WTC11 (cell line): ENCODE results near the gene UCK2. TPM values are rescaled to one million over a fixed set of nuclear protein-coding genes. Genes with fewer than 3 reads are reported as not detected.
A peak's percentile ranks its signal among the peaks of the same experiment; 100 is the strongest.

Experiments
- ATAC-seq: fragments of 200-7000 bp; cut with Tn5 transposase; 2 replicates; pipeline ENCODE4 v1.10.0; 2021; ENCODE audit warnings: mild to moderate bottlenecking, moderate library complexity
- CTCF ChIA-PET: fragments of 300-600 bp; sonication (Branson Sonifier 250); formaldehyde crosslinking; loops from one replicate; lab custom pipeline; 2021; ENCODE audit warnings: antibody characterized with exemption; lab: Charles Lee
- POLR2A ChIA-PET: fragments of 350-600 bp; sonication (Branson Sonifier 250); formaldehyde crosslinking; loops from one replicate; lab custom pipeline; 2021; ENCODE audit warnings: antibody characterized with exemption; lab: Charles Lee
- DNase-seq: peaks from one replicate; pipeline ENCODE4 v3.0.0; 2021; ENCODE audit warnings: low spot score
- H3K27ac Mint-ChIP-seq: 2 replicates; pipeline ENCODE4 v1.8.0; 2021; ENCODE audit warnings: mixed read lengths
- H3K27me3 Mint-ChIP-seq: 2 replicates; pipeline ENCODE4 v1.8.0; 2021; ENCODE audit warnings: low read depth, mild to moderate bottlenecking, moderate library complexity, mixed read lengths
- H3K36me3 Mint-ChIP-seq: 2 replicates; pipeline ENCODE4 v1.8.0; 2021; ENCODE audit warnings: mixed read lengths
- H3K4me1 Mint-ChIP-seq: 2 replicates; pipeline ENCODE4 v1.8.0; 2022; ENCODE audit warnings: mixed read lengths
- H3K4me3 Mint-ChIP-seq: 2 replicates; pipeline ENCODE4 v1.8.0; 2021; ENCODE audit warnings: mild to moderate bottlenecking, moderate library complexity, mixed read lengths
- H3K9me3 Mint-ChIP-seq: 2 replicates; pipeline ENCODE4 v1.8.0; 2021; ENCODE audit warnings: mixed read lengths
- CTCF ChIP-seq: fragments of 200-600 bp; IDR thresholded peaks from 2 replicates; pipeline ENCODE4 v1.8.0; 2022; ENCODE audit warnings: antibody characterized with exemption
- E2F5 ChIP-seq: sonication (generic); formaldehyde crosslinking; IDR thresholded peaks from 2 replicates; pipeline ENCODE4 v1.8.1; 2022; ENCODE audit warnings: mild to moderate bottlenecking, moderate library complexity, missing genetic modification reagents
- FOXJ3 ChIP-seq: sonication (generic); formaldehyde crosslinking; IDR thresholded peaks from 2 replicates; pipeline ENCODE4 v1.9.0; 2021; ENCODE audit warnings: missing genetic modification reagents, mild to moderate bottlenecking, borderline replicate concordance
- PRRX2 ChIP-seq: fragments of 250-450 bp; sonication (Bioruptor Pico); IDR thresholded peaks from 2 replicates; pipeline ENCODE4 v1.8.0; 2021; ENCODE audit warnings: mild to moderate bottlenecking
- SMAD4 ChIP-seq: sonication (generic); formaldehyde crosslinking; IDR thresholded peaks from 2 replicates; pipeline ENCODE4 v1.8.0; 2022; ENCODE audit warnings: mild to moderate bottlenecking, missing genetic modification reagents
- TEAD1 ChIP-seq: sonication (generic); formaldehyde crosslinking; IDR thresholded peaks from 2 replicates; pipeline ENCODE4 v1.8.0; 2022; ENCODE audit warnings: mild to moderate bottlenecking, missing genetic modification reagents
- ZBTB43 ChIP-seq: sonication (generic); formaldehyde crosslinking; IDR thresholded peaks from 2 replicates; pipeline ENCODE4 v1.8.1; 2023; ENCODE audit warnings: mild to moderate bottlenecking, missing genetic modification reagents
- ZNF317 ChIP-seq: sonication (generic); formaldehyde crosslinking; IDR thresholded peaks from 2 replicates; pipeline ENCODE4 v1.8.1; 2023; ENCODE audit warnings: low read depth, mild to moderate bottlenecking, moderate library complexity, missing genetic modification reagents, borderline replicate concordance
- total RNA-seq: library from RNA; stranded (reverse); gene quantifications from 3 replicates; pipeline ENCODE4 v1.2.3, GENCODE V29; 2021
- TF ChIP-seq, protein P1 (sequence below): fragments of 250-450 bp; sonication (Bioruptor Pico); IDR thresholded peaks from 2 replicates; pipeline ENCODE4 v1.8.0; 2021; ENCODE audit warnings: mild to moderate bottlenecking
- TF ChIP-seq, protein P2 (sequence below): sonication (generic); formaldehyde crosslinking; IDR thresholded peaks from 2 replicates; pipeline ENCODE4 v1.8.0; 2022; ENCODE audit warnings: mild to moderate bottlenecking, missing genetic modification reagents
- TF ChIP-seq, protein P3 (sequence below): fragments of 250-450 bp; sonication (Bioruptor Pico); IDR thresholded peaks from 2 replicates; pipeline ENCODE4 v2.1.2; 2022; ENCODE audit warnings: mild to moderate bottlenecking, moderate library complexity
- TF ChIP-seq, protein P4 (sequence below): sonication (generic); formaldehyde crosslinking; IDR thresholded peaks from 2 replicates; pipeline ENCODE4 v1.8.1; 2022; ENCODE audit warnings: low read depth, mild to moderate bottlenecking, moderate library complexity, missing genetic modification reagents, borderline replicate concordance
- TF ChIP-seq, protein P5 (sequence below): fragments of 250-450 bp; sonication (Bioruptor Pico); IDR thresholded peaks from 2 replicates; pipeline ENCODE4 v1.9.0; 2021; ENCODE audit warnings: mild to moderate bottlenecking

UCK2 gene
- total RNA-seq, 1 experiment from 2014 or later, result 85.7 TPM

GRCh38 chr1:165886983-165887382 is 59.6 kb downstream of the UCK2 start:
- no peak for DNase-seq
- ChIA-PET CTCF (interaction anchor here (1.2 kb wide), 1 partner anchor 15 kb away, joined by 3 read pairs; no protein-coding TSS in a partner anchor), POLR2A (no interaction called here)
- TF ChIP-seq PRRX2 (no peak), E2F5 (CRISPR knock-in tag) (no peak), ZBTB43 (CRISPR knock-in tag) (no peak), ZNF317 (CRISPR knock-in tag) (no peak), TEAD1 (CRISPR knock-in tag) (no peak), CTCF (no peak), FOXJ3 (CRISPR knock-in tag) (no peak)
- TF ChIP-seq, protein P1, sequence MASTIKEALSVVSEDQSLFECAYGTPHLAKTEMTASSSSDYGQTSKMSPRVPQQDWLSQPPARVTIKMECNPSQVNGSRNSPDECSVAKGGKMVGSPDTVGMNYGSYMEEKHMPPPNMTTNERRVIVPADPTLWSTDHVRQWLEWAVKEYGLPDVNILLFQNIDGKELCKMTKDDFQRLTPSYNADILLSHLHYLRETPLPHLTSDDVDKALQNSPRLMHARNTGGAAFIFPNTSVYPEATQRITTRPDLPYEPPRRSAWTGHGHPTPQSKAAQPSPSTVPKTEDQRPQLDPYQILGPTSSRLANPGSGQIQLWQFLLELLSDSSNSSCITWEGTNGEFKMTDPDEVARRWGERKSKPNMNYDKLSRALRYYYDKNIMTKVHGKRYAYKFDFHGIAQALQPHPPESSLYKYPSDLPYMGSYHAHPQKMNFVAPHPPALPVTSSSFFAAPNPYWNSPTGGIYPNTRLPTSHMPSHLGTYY (CRISPR knock-in tag), result no peak
- TF ChIP-seq, protein P2, sequence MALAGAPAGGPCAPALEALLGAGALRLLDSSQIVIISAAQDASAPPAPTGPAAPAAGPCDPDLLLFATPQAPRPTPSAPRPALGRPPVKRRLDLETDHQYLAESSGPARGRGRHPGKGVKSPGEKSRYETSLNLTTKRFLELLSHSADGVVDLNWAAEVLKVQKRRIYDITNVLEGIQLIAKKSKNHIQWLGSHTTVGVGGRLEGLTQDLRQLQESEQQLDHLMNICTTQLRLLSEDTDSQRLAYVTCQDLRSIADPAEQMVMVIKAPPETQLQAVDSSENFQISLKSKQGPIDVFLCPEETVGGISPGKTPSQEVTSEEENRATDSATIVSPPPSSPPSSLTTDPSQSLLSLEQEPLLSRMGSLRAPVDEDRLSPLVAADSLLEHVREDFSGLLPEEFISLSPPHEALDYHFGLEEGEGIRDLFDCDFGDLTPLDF (CRISPR knock-in tag), result no peak
- TF ChIP-seq, protein P3, sequence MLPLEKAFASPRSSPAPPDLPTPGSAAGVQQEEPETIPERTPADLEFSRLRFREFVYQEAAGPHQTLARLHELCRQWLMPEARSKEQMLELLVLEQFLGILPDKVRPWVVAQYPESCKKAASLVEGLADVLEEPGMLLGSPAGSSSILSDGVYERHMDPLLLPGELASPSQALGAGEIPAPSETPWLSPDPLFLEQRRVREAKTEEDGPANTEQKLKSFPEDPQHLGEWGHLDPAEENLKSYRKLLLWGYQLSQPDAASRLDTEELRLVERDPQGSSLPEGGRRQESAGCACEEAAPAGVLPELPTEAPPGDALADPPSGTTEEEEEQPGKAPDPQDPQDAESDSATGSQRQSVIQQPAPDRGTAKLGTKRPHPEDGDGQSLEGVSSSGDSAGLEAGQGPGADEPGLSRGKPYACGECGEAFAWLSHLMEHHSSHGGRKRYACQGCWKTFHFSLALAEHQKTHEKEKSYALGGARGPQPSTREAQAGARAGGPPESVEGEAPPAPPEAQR (CRISPR knock-in tag), result no peak
- TF ChIP-seq, protein P4, sequence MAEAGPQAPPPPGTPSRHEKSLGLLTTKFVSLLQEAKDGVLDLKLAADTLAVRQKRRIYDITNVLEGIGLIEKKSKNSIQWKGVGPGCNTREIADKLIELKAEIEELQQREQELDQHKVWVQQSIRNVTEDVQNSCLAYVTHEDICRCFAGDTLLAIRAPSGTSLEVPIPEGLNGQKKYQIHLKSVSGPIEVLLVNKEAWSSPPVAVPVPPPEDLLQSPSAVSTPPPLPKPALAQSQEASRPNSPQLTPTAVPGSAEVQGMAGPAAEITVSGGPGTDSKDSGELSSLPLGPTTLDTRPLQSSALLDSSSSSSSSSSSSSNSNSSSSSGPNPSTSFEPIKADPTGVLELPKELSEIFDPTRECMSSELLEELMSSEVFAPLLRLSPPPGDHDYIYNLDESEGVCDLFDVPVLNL, result no peak
- TF ChIP-seq, all 79 proteins: peak for 0
- H3K27me3 Mint-ChIP-seq, result no peaks in the 10 kb centered on the region
- ATAC-seq, result no peak
- H3K4me3 Mint-ChIP-seq, result no peak overlapping the region
- peaks cover 23% of the 10 kb centered on the region for H3K36me3 Mint-ChIP-seq
- peaks cover 43% of the 10 kb centered on the region for H3K4me1 Mint-ChIP-seq
- peak overlapping the region; percentile 83 for H3K27ac Mint-ChIP-seq
- peaks cover 7% of the 10 kb centered on the region for H3K9me3 Mint-ChIP-seq

GRCh38 chr1:165887877-165888551 is 60.6 kb downstream of the UCK2 start:
- DNase-seq (no peak), ATAC-seq (no peak)
- CTCF ChIA-PET, result no interaction called here
- Mint-ChIP-seq H3K27ac (no peak overlapping the region; the same call in 1 of the 2 replicates), H3K4me3 (no peak overlapping the region), H3K9me3 (peaks cover 7% of the 10 kb centered on the region), H3K36me3 (peaks cover 33% of the 10 kb centered on the region), H3K27me3 (no peaks in the 10 kb centered on the region), H3K4me1 (peaks cover 33% of the 10 kb centered on the region)
- TF ChIP-seq, protein P3 (CRISPR knock-in tag), result no peak
- no peak for TF ChIP-seq SMAD4 (CRISPR knock-in tag)
- TF ChIP-seq, protein P5, sequence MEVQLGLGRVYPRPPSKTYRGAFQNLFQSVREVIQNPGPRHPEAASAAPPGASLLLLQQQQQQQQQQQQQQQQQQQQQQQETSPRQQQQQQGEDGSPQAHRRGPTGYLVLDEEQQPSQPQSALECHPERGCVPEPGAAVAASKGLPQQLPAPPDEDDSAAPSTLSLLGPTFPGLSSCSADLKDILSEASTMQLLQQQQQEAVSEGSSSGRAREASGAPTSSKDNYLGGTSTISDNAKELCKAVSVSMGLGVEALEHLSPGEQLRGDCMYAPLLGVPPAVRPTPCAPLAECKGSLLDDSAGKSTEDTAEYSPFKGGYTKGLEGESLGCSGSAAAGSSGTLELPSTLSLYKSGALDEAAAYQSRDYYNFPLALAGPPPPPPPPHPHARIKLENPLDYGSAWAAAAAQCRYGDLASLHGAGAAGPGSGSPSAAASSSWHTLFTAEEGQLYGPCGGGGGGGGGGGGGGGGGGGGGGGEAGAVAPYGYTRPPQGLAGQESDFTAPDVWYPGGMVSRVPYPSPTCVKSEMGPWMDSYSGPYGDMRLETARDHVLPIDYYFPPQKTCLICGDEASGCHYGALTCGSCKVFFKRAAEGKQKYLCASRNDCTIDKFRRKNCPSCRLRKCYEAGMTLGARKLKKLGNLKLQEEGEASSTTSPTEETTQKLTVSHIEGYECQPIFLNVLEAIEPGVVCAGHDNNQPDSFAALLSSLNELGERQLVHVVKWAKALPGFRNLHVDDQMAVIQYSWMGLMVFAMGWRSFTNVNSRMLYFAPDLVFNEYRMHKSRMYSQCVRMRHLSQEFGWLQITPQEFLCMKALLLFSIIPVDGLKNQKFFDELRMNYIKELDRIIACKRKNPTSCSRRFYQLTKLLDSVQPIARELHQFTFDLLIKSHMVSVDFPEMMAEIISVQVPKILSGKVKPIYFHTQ, result no peak
- POLR2A ChIA-PET, result no interaction called here
